ENCODE results near the gene NCKAP5L. TPM values are rescaled to one million over a fixed set of nuclear protein-coding genes. Genes with fewer than 3 reads are reported as not detected.

The NCKAP5L gene
- polyA plus RNA-seq, 1 donor (not counting 4 experiments of a cell fraction or from before 2014, with no cell fraction given): 3.9 TPM

- Histone ChIP-seq H3K9ac (ENCODE audit: control insufficient read depth, extremely low read depth, insufficient read depth, low read length) (no peak overlapping the region), H3K9me3 (ENCODE audit: control insufficient read depth, low read depth, low read length) (no peaks in the 10 kb centered on the region), H4K20me1 (ENCODE audit: control insufficient read depth, extremely low read depth, insufficient read depth, low read length) (peaks cover 3% of the 10 kb centered on the region), H3K79me2 (ENCODE audit: control insufficient read depth, insufficient read depth, low read length) (peaks cover 8% of the 10 kb centered on the region), H3K27me3 (ENCODE audit: control insufficient read depth, extremely low read depth, insufficient read depth, low read length) (no peaks in the 10 kb centered on the region), H3K9me1 (ENCODE audit: control insufficient read depth, extremely low read depth, insufficient read depth, low read length) (no peaks in the 10 kb centered on the region), H3K36me3 (ENCODE audit: control insufficient read depth in 2 of 2, extremely low read depth in 1 of 2, insufficient read depth in 2 of 2, low read length in 2 of 2) (peaks cover 7 to 22% of the 10 kb centered on the region in 2 experiments), H3K4me1 (ENCODE audit: control insufficient read depth, extremely low read depth, insufficient read depth, low read length) (no peaks in the 10 kb centered on the region), H3K4me2 (ENCODE audit: control insufficient read depth, extremely low read depth, insufficient read depth, low read depth, low read length) (no peak overlapping the region), H3K27ac (ENCODE audit: control insufficient read depth, insufficient read depth, low read length) (no peak overlapping the region), H2AFZ (ENCODE audit: control insufficient read depth, low read length) (no peak overlapping the region), H3K4me3 (ENCODE audit: control insufficient read depth in 2 of 3, extremely low read depth in 1 of 3, insufficient read depth in 2 of 3, low read depth in 1 of 3, low read length in 3 of 3) (no peak overlapping the region)
- no peak for FAIRE-seq
- dilution Hi-C loops (cut with MboI; ENCODE audit: extremely low pct_ligation_motif_present, low sequenced_read_pairs): no loop called here
- TF ChIP-seq CTCF (optimal IDR thresholded peaks at IDR 0.05 in 1 of 3, IDR thresholded peaks at IDR 0.05 in 1 of 3, conservative IDR thresholded peaks at IDR 0.05 in 1 of 3; ENCODE audit: extremely low read depth in 1 of 3, insufficient read depth in 2 of 3, low read length in 3 of 3) (no peak), EZH2 (IDR thresholded peaks at IDR 0.05; ENCODE audit: low read length) (no peak)
- DNase-seq (ENCODE audit: low read depth, low spot score): no peak
Observed at GRCh38 chr12:49809906-49810389, 18.3 kb downstream of the NCKAP5L start.

GRCh38 chr12:49809381-49809905 is 18.8 kb downstream of the NCKAP5L start:
- Histone ChIP-seq H2AFZ (ENCODE audit: control insufficient read depth, low read length) (no peak overlapping the region), H3K4me3 (ENCODE audit: control insufficient read depth in 2 of 3, extremely low read depth in 1 of 3, insufficient read depth in 2 of 3, low read depth in 1 of 3, low read length in 3 of 3) (no peak overlapping the region), H3K27me3 (ENCODE audit: control insufficient read depth, extremely low read depth, insufficient read depth, low read length) (no peaks in the 10 kb centered on the region), H3K9me3 (ENCODE audit: control insufficient read depth, low read depth, low read length) (no peaks in the 10 kb centered on the region), H3K9me1 (ENCODE audit: control insufficient read depth, extremely low read depth, insufficient read depth, low read length) (no peaks in the 10 kb centered on the region), H4K20me1 (ENCODE audit: control insufficient read depth, extremely low read depth, insufficient read depth, low read length) (peaks cover 3% of the 10 kb centered on the region), H3K4me2 (ENCODE audit: control insufficient read depth, extremely low read depth, insufficient read depth, low read depth, low read length) (no peak overlapping the region), H3K36me3 (ENCODE audit: control insufficient read depth in 2 of 2, extremely low read depth in 1 of 2, insufficient read depth in 2 of 2, low read length in 2 of 2) (peaks cover 7 to 25% of the 10 kb centered on the region in 2 experiments), H3K79me2 (ENCODE audit: control insufficient read depth, insufficient read depth, low read length) (peaks cover 8% of the 10 kb centered on the region), H3K4me1 (ENCODE audit: control insufficient read depth, extremely low read depth, insufficient read depth, low read length) (no peaks in the 10 kb centered on the region), H3K9ac (ENCODE audit: control insufficient read depth, extremely low read depth, insufficient read depth, low read length) (no peak overlapping the region), H3K27ac (ENCODE audit: control insufficient read depth, insufficient read depth, low read length) (no peak overlapping the region)
- TF ChIP-seq CTCF (optimal IDR thresholded peaks at IDR 0.05 in 1 of 3, IDR thresholded peaks at IDR 0.05 in 1 of 3, conservative IDR thresholded peaks at IDR 0.05 in 1 of 3; ENCODE audit: extremely low read depth in 1 of 3, insufficient read depth in 2 of 3, low read length in 3 of 3) (no peak), EZH2 (IDR thresholded peaks at IDR 0.05; ENCODE audit: low read length) (no peak)
- DNase-seq (ENCODE audit: low read depth, low spot score) (no peak), FAIRE-seq (no peak)
- dilution Hi-C loops (cut with MboI; ENCODE audit: extremely low pct_ligation_motif_present, low sequenced_read_pairs): no loop called here
